Measurements from ENCODE around the gene UBE3D.

Gene UBE3D

GRCh38 chr6:82984720-82985119 is 80.9 kb downstream of the UBE3D start:
- no peak overlapping the region for H3K4me3 ChIP-seq (ENCODE audit: low read depth, low read length)
- TF ChIP-seq CTCF (IDR thresholded peaks at IDR 0.05; ENCODE audit: insufficient read depth, low read depth, low read length, missing control alignments), result no peak
- DNase-seq (ENCODE audit: low read depth), result no peak

GRCh38 chr6:82980086-82980485 is 85.6 kb downstream of the UBE3D start:
- DNase-seq (ENCODE audit: low read depth), result no peak
- H3K4me3 ChIP-seq (ENCODE audit: low read depth, low read length), result no peak overlapping the region
- no peak for TF ChIP-seq CTCF (IDR thresholded peaks at IDR 0.05; ENCODE audit: insufficient read depth, low read depth, low read length, missing control alignments)

- DNase-seq (ENCODE audit: low read depth), result no peak
- TF ChIP-seq CTCF (IDR thresholded peaks at IDR 0.05; ENCODE audit: insufficient read depth, low read depth, low read length, missing control alignments), result no peak
- H3K4me3 ChIP-seq (ENCODE audit: low read depth, low read length), result no peak overlapping the region
Observed at GRCh38 chr6:82979657-82980056, 86.0 kb downstream of the UBE3D start.

GRCh38 chr6:82978362-82978945 is 87.2 kb downstream of the UBE3D start:
- H3K4me3 ChIP-seq (ENCODE audit: low read depth, low read length), result no peak overlapping the region
- TF ChIP-seq CTCF (IDR thresholded peaks at IDR 0.05; ENCODE audit: insufficient read depth, low read depth, low read length, missing control alignments), result no peak

GRCh38 chr6:82976179-82976578 is 89.5 kb downstream of the UBE3D start:
- no peak for TF ChIP-seq CTCF (IDR thresholded peaks at IDR 0.05; ENCODE audit: insufficient read depth, low read depth, low read length, missing control alignments)
- H3K4me3 ChIP-seq (ENCODE audit: low read depth, low read length), result no peak overlapping the region
- DNase-seq (ENCODE audit: low read depth), result no peak

More at GRCh38 chr6:82978362-82978945, 87.2 kb downstream of the UBE3D start:
- DNase-seq (ENCODE audit: low read depth), result no peak

GRCh38 chr6:82971877-82972460 is 93.7 kb downstream of the UBE3D start:
- H3K4me3 ChIP-seq (ENCODE audit: low read depth, low read length), result no peak overlapping the region
- no peak for TF ChIP-seq CTCF (IDR thresholded peaks at IDR 0.05; ENCODE audit: insufficient read depth, low read depth, low read length, missing control alignments)
- DNase-seq (ENCODE audit: low read depth), result no peak

- no peak for DNase-seq (ENCODE audit: low read depth)
- no peak for TF ChIP-seq CTCF (IDR thresholded peaks at IDR 0.05; ENCODE audit: insufficient read depth, low read depth, low read length, missing control alignments)
- no peak overlapping the region for H3K4me3 ChIP-seq (ENCODE audit: low read depth, low read length)
Observed at GRCh38 chr6:82970839-82971238, 94.8 kb downstream of the UBE3D start.
